SK-N-SH treated with all-trans-retinoic acid at 6 μM for 48 hours (cell line): ENCODE results near the gene GALM.

Experiments
- ATAC-seq: fragments of 200-7000 bp; cut with Tn5 transposase; 3 replicates; pipeline ENCODE4 v1.9.1; 2020; ENCODE audit warnings: mild to moderate bottlenecking, moderate library complexity
- BACH2 ChIP-seq: fragments of 250-450 bp; sonication (Bioruptor Pico); IDR thresholded peaks from 2 replicates; pipeline ENCODE4 v1.9.0; 2021; ENCODE audit warnings: mild to moderate bottlenecking, borderline replicate concordance
- CSDC2 ChIP-seq: fragments of 250-450 bp; sonication (Bioruptor Pico); IDR thresholded peaks from 2 replicates; pipeline ENCODE4 v1.5.0; 2020; ENCODE audit warnings: mild to moderate bottlenecking, moderate library complexity
- CSRNP3 ChIP-seq: fragments of 250-450 bp; sonication (Bioruptor Pico); IDR thresholded peaks from 2 replicates; pipeline ENCODE4 v1.5.1; 2021; ENCODE audit warnings: mild to moderate bottlenecking, moderate library complexity
- ISL1 ChIP-seq: fragments of 250-450 bp; sonication (Bioruptor Pico); IDR thresholded peaks from 2 replicates; pipeline ENCODE4 v2.1.2; 2022; ENCODE audit warnings: mild to moderate bottlenecking, moderate library complexity
- OSR1 ChIP-seq: fragments of 250-450 bp; sonication (Bioruptor Pico); IDR thresholded peaks from 2 replicates; pipeline ENCODE4 v1.8.0; 2022; ENCODE audit warnings: moderate library complexity, mild to moderate bottlenecking, inconsistent platforms
- PATZ1 ChIP-seq: fragments of 250-450 bp; sonication (Bioruptor Pico); IDR thresholded peaks from 2 replicates; pipeline ENCODE4 v1.8.0; 2020; ENCODE audit warnings: mild to moderate bottlenecking, moderate library complexity, borderline replicate concordance
- POU6F1 ChIP-seq: fragments of 250-450 bp; sonication (Bioruptor Pico); IDR thresholded peaks from 2 replicates; pipeline ENCODE4 v1.8.0; 2021; ENCODE audit warnings: low read depth, mild to moderate bottlenecking, moderate library complexity, borderline replicate concordance
- PPARA ChIP-seq: fragments of 250-450 bp; sonication (Bioruptor Pico); IDR thresholded peaks from 2 replicates; pipeline ENCODE4 v1.5.0; 2020; ENCODE audit warnings: mild to moderate bottlenecking, borderline replicate concordance
- SNAI2 ChIP-seq: fragments of 250-450 bp; sonication (Bioruptor Pico); IDR thresholded peaks from 2 replicates; pipeline ENCODE4 v1.5.0; 2020; ENCODE audit warnings: mild to moderate bottlenecking, moderate library complexity
- TCF4 ChIP-seq: fragments of 250-450 bp; sonication (Bioruptor Pico); IDR thresholded peaks from 2 replicates; pipeline ENCODE4 v1.8.0; 2021; ENCODE audit warnings: mild to moderate bottlenecking, moderate library complexity, borderline replicate concordance
- TOX ChIP-seq: fragments of 250-450 bp; sonication (Bioruptor Pico); IDR thresholded peaks from 2 replicates; pipeline ENCODE4 v1.8.0; 2021; ENCODE audit warnings: mild to moderate bottlenecking, moderate library complexity, borderline replicate concordance
- TSHZ2 ChIP-seq: fragments of 250-450 bp; sonication (Bioruptor Pico); IDR thresholded peaks from 2 replicates; pipeline ENCODE4 v1.5.0; 2020; ENCODE audit warnings: mild to moderate bottlenecking, moderate library complexity
- ZC3H10 ChIP-seq: fragments of 250-450 bp; sonication (Bioruptor Pico); IDR thresholded peaks from 2 replicates; pipeline ENCODE4 v1.5.1; 2021; ENCODE audit warnings: mild to moderate bottlenecking, moderate library complexity
- ZNF565 ChIP-seq: fragments of 450-650 bp; formaldehyde crosslinking; conservative IDR thresholded peaks from 2 replicates; pipeline ENCODE4 v1.5.0; 2020; ENCODE audit warnings: low read depth, mild to moderate bottlenecking, moderate library complexity
- ZNF8 ChIP-seq: fragments of 450-650 bp; formaldehyde crosslinking; IDR thresholded peaks from 2 replicates; pipeline ENCODE4 v1.5.0; 2020; ENCODE audit warnings: mild to moderate bottlenecking, moderate library complexity

The GALM gene

GRCh38 chr2:38697116-38697840 is 31.4 kb downstream of the GALM start:
- no peak for ATAC-seq

GRCh38 chr2:38698467-38699003 is 32.6 kb downstream of the GALM start:
- ATAC-seq: no peak
- TF ChIP-seq CSRNP3: no peak
- TF ChIP-seq OSR1 (CRISPR knock-in tag): no peak
- no peak for TF ChIP-seq ZC3H10 (CRISPR knock-in tag)
- no peak for TF ChIP-seq TCF4 (CRISPR knock-in tag)
- TF ChIP-seq ZNF565 (CRISPR knock-in tag): no peak

More at GRCh38 chr2:38697116-38697840, 31.4 kb downstream of the GALM start:
- TF ChIP-seq PPARA (CRISPR knock-in tag) (no peak), TSHZ2 (CRISPR knock-in tag) (no peak), PATZ1 (CRISPR knock-in tag) (no peak), SNAI2 (CRISPR knock-in tag) (no peak), POU6F1 (CRISPR knock-in tag) (no peak), CSDC2 (CRISPR knock-in tag) (no peak), ISL1 (CRISPR knock-in tag) (no peak), ZNF8 (CRISPR knock-in tag) (no peak), TCF4 (CRISPR knock-in tag) (no peak), TOX (CRISPR knock-in tag) (no peak)

- no peak for TF ChIP-seq ISL1 (CRISPR knock-in tag)
- no peak for TF ChIP-seq ZNF565 (CRISPR knock-in tag)
- no peak for TF ChIP-seq BACH2 (CRISPR knock-in tag)
- no peak for TF ChIP-seq TSHZ2 (CRISPR knock-in tag)
- no peak for TF ChIP-seq ZNF8 (CRISPR knock-in tag)
- ATAC-seq: no peak
Observed at GRCh38 chr2:38700113-38700785, 34.3 kb downstream of the GALM start.
